Activated CD8-positive, alpha-beta memory T cell treated with anti-CD3 and anti-CD28 coated beads for 4 hours (primary cell): ENCODE measurements around the gene PET100.

ENCODE experiments used
- DNase-seq, 2 donors: peaks; one replicate each; pipeline ENCODE4 v3.0.0-alpha.2; 2020; ENCODE audit warnings: low read depth in 2 of 2

PET100 gene

GRCh38 chr19:7612282-7613274, 17.0 kb upstream of the PET100 start:
- DNase-seq = no peak

GRCh38 chr19:7614859-7615741, 14.5 kb upstream of the PET100 start:
- no peak for DNase-seq

GRCh38 chr19:7617172-7617571, 12.4 kb upstream of the PET100 start:
- DNase-seq = no peak

- DNase-seq = no peak
Observed at GRCh38 chr19:7617735-7618134, 11.9 kb upstream of the PET100 start.

GRCh38 chr19:7618348-7618747, 11.2 kb upstream of the PET100 start:
- DNase-seq = no peak

- DNase-seq = no peak
Observed at GRCh38 chr19:7618771-7619510, 10.7 kb upstream of the PET100 start.

- DNase-seq = no peak
Observed at GRCh38 chr19:7619671-7620441, 9.7 kb upstream of the PET100 start.

- DNase-seq = no peak
Observed at GRCh38 chr19:7620442-7621412, 8.9 kb upstream of the PET100 start.

- no peak for DNase-seq
Observed at GRCh38 chr19:7622933-7623685, 6.5 kb upstream of the PET100 start.

- DNase-seq = no peak
Observed at GRCh38 chr19:7623725-7624603, 5.6 kb upstream of the PET100 start.

- no peak for DNase-seq
Observed at GRCh38 chr19:7624810-7625209, 4.8 kb upstream of the PET100 start.

GRCh38 chr19:7625763-7626372, 3.7 kb upstream of the PET100 start:
- DNase-seq = no peak

GRCh38 chr19:7627166-7627565, 2.4 kb upstream of the PET100 start:
- DNase-seq = no peak

- DNase-seq = no peak
Observed at GRCh38 chr19:7628589-7629311, 843 bp upstream of the PET100 start.

GRCh38 chr19:7631577-7631976, 2.0 kb downstream of the PET100 start:
- no peak for DNase-seq

GRCh38 chr19:7632340-7633203, 3.0 kb downstream of the PET100 start:
- no peak for DNase-seq
